HEK293 (cell line): ENCODE data around the gene CASS4.

ENCODE experiments used
- CTCF ChIA-PET: fragments of 350-600 bp; formaldehyde crosslinking; extraction: SDS; loops from one replicate; lab custom pipeline; 2021; ENCODE audit warnings: antibody characterized with exemption; lab: Yijun Ruan, JAX
- POLR2A ChIA-PET: fragments of 300-600 bp; formaldehyde crosslinking; extraction: SDS; loops from one replicate; lab custom pipeline; 2020; ENCODE audit warnings: antibody characterized with exemption, inconsistent platforms; lab: Yijun Ruan, JAX
- H3K27ac ChIP-seq: fragments of 200-500 bp; sonication (Bioruptor generic); 2 replicates; pipeline ENCODE4 v1.5.1; 2014; ENCODE audit warnings: low read depth, low read length, control low read depth, inconsistent platforms; ENCODE audit errors: extremely low read depth
- H3K36me3 ChIP-seq, 2 experiments: fragments of 200-500 bp in 1 of 2; sonication (Bioruptor generic) in 1 of 2; 1 replicate in 1 of 2; 2 replicates in 1 of 2; pipeline ENCODE4 v1.5.1; 2014 to 2017; ENCODE audit warnings: inconsistent platforms in 2 of 2, low read length in 2 of 2; ENCODE audit not compliant: control insufficient read depth in 2 of 2, insufficient read depth in 1 of 2
- H3K4me1 ChIP-seq: fragments of 200-500 bp; sonication (Bioruptor generic); 2 replicates; pipeline ENCODE4 v1.5.1; 2014; ENCODE audit warnings: mild to moderate bottlenecking, low read length, inconsistent platforms; ENCODE audit not compliant: control insufficient read depth, insufficient read depth
- H3K4me3 ChIP-seq: 2 replicates; pipeline ENCODE4 v1.5.1; 2011; ENCODE audit warnings: low read depth, mild to moderate bottlenecking, control low read depth, low read length, moderate library complexity
- H3K9me3 ChIP-seq: fragments of 200-500 bp; sonication (Bioruptor generic); 2 replicates; pipeline ENCODE4 v1.5.1; 2014; ENCODE audit warnings: low read depth, low read length, inconsistent platforms; ENCODE audit not compliant: control insufficient read depth, insufficient read depth
- AEBP2 ChIP-seq: fragments of 450-650 bp; formaldehyde crosslinking; IDR thresholded peaks from 2 replicates; pipeline ENCODE4 v1.5.1; 2016; ENCODE audit warnings: missing biosample characterization, missing genetic modification characterization, borderline replicate concordance
- GLIS2 ChIP-seq: fragments of 450-650 bp; formaldehyde crosslinking; IDR thresholded peaks from 2 replicates; pipeline ENCODE4 v1.5.1; 2016; ENCODE audit warnings: missing biosample characterization, missing genetic modification characterization
- IKZF3 ChIP-seq: fragments of 450-650 bp; IDR thresholded peaks from 2 replicates; pipeline ENCODE4 v1.5.0; 2018; ENCODE audit warnings: missing biosample characterization, mild to moderate bottlenecking, missing genetic modification characterization, moderate library complexity
- KLF1 ChIP-seq: fragments of 450-650 bp; formaldehyde crosslinking; IDR thresholded peaks from 2 replicates; pipeline ENCODE4 v1.5.1; 2016; ENCODE audit warnings: missing biosample characterization, missing genetic modification characterization
- KLF17 ChIP-seq: fragments of 450-650 bp; formaldehyde crosslinking; IDR thresholded peaks from 2 replicates; pipeline ENCODE4 v1.5.1; 2016; ENCODE audit warnings: missing biosample characterization, missing genetic modification characterization
- PRDM6 ChIP-seq: fragments of 450-650 bp; formaldehyde crosslinking; IDR thresholded peaks from 2 replicates; pipeline ENCODE4 v1.5.1; 2017; ENCODE audit warnings: missing biosample characterization, missing genetic modification characterization
- SETDB1 ChIP-seq: IDR thresholded peaks from one replicate; pipeline ENCODE4 v1.6.1; 2017; ENCODE audit warnings: mild to moderate bottlenecking, low read length, moderate library complexity, mixed read lengths; ENCODE audit not compliant: insufficient read length
- SP3 ChIP-seq: fragments of 450-650 bp; formaldehyde crosslinking; IDR thresholded peaks from 2 replicates; pipeline ENCODE4 v1.5.1; 2016; ENCODE audit warnings: missing biosample characterization, missing genetic modification characterization
- YY1 ChIP-seq: fragments of 450-650 bp; formaldehyde crosslinking; IDR thresholded peaks from 2 replicates; pipeline ENCODE4 v1.5.1; 2018; ENCODE audit warnings: missing biosample characterization, missing genetic modification characterization
- ZBTB11 ChIP-seq: fragments of 450-650 bp; formaldehyde crosslinking; conservative IDR thresholded peaks from 2 replicates; pipeline ENCODE4 v1.5.1; 2016; ENCODE audit warnings: low read depth, missing biosample characterization, missing genetic modification characterization
- ZBTB17 ChIP-seq: fragments of 450-650 bp; formaldehyde crosslinking; IDR thresholded peaks from 2 replicates; pipeline ENCODE4 v1.5.1; 2016; ENCODE audit warnings: missing biosample characterization, missing genetic modification characterization
- ZBTB44 ChIP-seq: fragments of 450-650 bp; IDR thresholded peaks from 2 replicates; pipeline ENCODE4 v1.5.1; 2018; ENCODE audit warnings: missing biosample characterization, mild to moderate bottlenecking, missing genetic modification characterization
- ZBTB7A ChIP-seq: fragments of 450-650 bp; formaldehyde crosslinking; IDR thresholded peaks from 2 replicates; pipeline ENCODE4 v1.5.1; 2016; ENCODE audit warnings: low read depth, missing biosample characterization, missing genetic modification characterization
- ZFP41 ChIP-seq: fragments of 450-650 bp; formaldehyde crosslinking; IDR thresholded peaks from 2 replicates; pipeline ENCODE4 v1.5.1; 2016; ENCODE audit warnings: missing biosample characterization, missing genetic modification characterization, borderline replicate concordance
- ZNF16 ChIP-seq: fragments of 450-650 bp; formaldehyde crosslinking; IDR thresholded peaks from 2 replicates; pipeline ENCODE4 v1.5.1; 2016; ENCODE audit warnings: low read depth, missing biosample characterization, missing genetic modification characterization
- ZNF311 ChIP-seq: fragments of 450-650 bp; formaldehyde crosslinking; IDR thresholded peaks from 2 replicates; pipeline ENCODE4 v1.5.1; 2017; ENCODE audit warnings: missing biosample characterization, missing genetic modification characterization, borderline replicate concordance
- ZNF366 ChIP-seq: fragments of 450-650 bp; formaldehyde crosslinking; conservative IDR thresholded peaks from 2 replicates; pipeline ENCODE4 v1.5.1; 2016; ENCODE audit warnings: missing biosample characterization, missing genetic modification characterization
- ZNF37A ChIP-seq: fragments of 450-650 bp; IDR thresholded peaks from 2 replicates; pipeline ENCODE4 v1.5.1; 2018; ENCODE audit warnings: missing biosample characterization, missing genetic modification characterization
- ZNF473 ChIP-seq: fragments of 450-650 bp; formaldehyde crosslinking; IDR thresholded peaks from 2 replicates; pipeline ENCODE4 v1.5.1; 2017; ENCODE audit warnings: missing biosample characterization, missing genetic modification characterization
- ZNF48 ChIP-seq: fragments of 450-650 bp; formaldehyde crosslinking; IDR thresholded peaks from 2 replicates; pipeline ENCODE4 v1.5.1; 2016; ENCODE audit warnings: missing biosample characterization, missing genetic modification characterization
- ZNF529 ChIP-seq: fragments of 450-650 bp; formaldehyde crosslinking; IDR thresholded peaks from 2 replicates; pipeline ENCODE4 v1.5.1; 2017; ENCODE audit warnings: missing genetic modification characterization, missing biosample characterization; ENCODE audit not compliant: insufficient replicate concordance
- ZNF561 ChIP-seq: fragments of 450-650 bp; IDR thresholded peaks from 2 replicates; pipeline ENCODE4 v1.5.1; 2018; ENCODE audit warnings: missing biosample characterization, missing genetic modification characterization, borderline replicate concordance
- ZNF660 ChIP-seq: fragments of 450-650 bp; IDR thresholded peaks from 2 replicates; pipeline ENCODE4 v1.5.1; 2018; ENCODE audit warnings: missing biosample characterization, mild to moderate bottlenecking, missing genetic modification characterization
- ZNF792 ChIP-seq: fragments of 450-650 bp; formaldehyde crosslinking; IDR thresholded peaks from 2 replicates; pipeline ENCODE4 v1.5.1; 2016; ENCODE audit warnings: missing biosample characterization, missing genetic modification characterization
- ZNF830 ChIP-seq: fragments of 450-650 bp; IDR thresholded peaks from 2 replicates; pipeline ENCODE4 v1.5.0; 2018; ENCODE audit warnings: missing biosample characterization, missing genetic modification characterization, low read depth, mild to moderate bottlenecking, moderate library complexity

The CASS4 gene

GRCh38 chr20:56458206-56458821 lies 46.3 kb downstream of the CASS4 start:
- H3K4me3 ChIP-seq = peak overlapping the region; percentile 8
- H3K36me3 ChIP-seq = no peaks in the 10 kb centered on the region
- H3K9me3 ChIP-seq = no peaks in the 10 kb centered on the region
- H3K4me1 ChIP-seq = no peaks in the 10 kb centered on the region
- TF ChIP-seq ZNF37A (no peak), IKZF3 (tag by site-specific recombination) (no peak), ZNF830 (no peak), ZNF660 (no peak), GLIS2 (tag by site-specific recombination) (no peak), ZBTB44 (tag by site-specific recombination) (no peak), ZNF48 (tag by site-specific recombination) (no peak), ZNF792 (tag by site-specific recombination) (no peak), ZBTB11 (tag by site-specific recombination) (no peak), ZBTB17 (tag by site-specific recombination) (no peak), ZNF16 (tag by site-specific recombination) (no peak), ZNF366 (tag by site-specific recombination) (no peak), ZFP41 (tag by site-specific recombination) (no peak), KLF17 (tag by site-specific recombination) (no peak), ZNF311 (tag by site-specific recombination) (no peak), SP3 (tag by site-specific recombination) (no peak), ZNF473 (tag by site-specific recombination) (no peak)
- ChIA-PET CTCF (no interaction called here), POLR2A (no interaction called here)
- H3K27ac ChIP-seq = no peak overlapping the region

- ChIA-PET POLR2A (no interaction called here), CTCF (no interaction called here)
- no peak overlapping the region for H3K4me3 ChIP-seq
- no peaks in the 10 kb centered on the region for H3K9me3 ChIP-seq
- H3K36me3 ChIP-seq = no peaks in the 10 kb centered on the region
- H3K4me1 ChIP-seq = no peaks in the 10 kb centered on the region
- TF ChIP-seq ZNF830 = no peak
- no peak for TF ChIP-seq ZBTB7A (tag by site-specific recombination)
- TF ChIP-seq PRDM6 = no peak
- no peak for TF ChIP-seq ZNF561 (tag by site-specific recombination)
- no peak for TF ChIP-seq AEBP2 (tag by site-specific recombination)
- TF ChIP-seq YY1 = no peak
- no peak for TF ChIP-seq KLF1 (tag by site-specific recombination)
- TF ChIP-seq SETDB1 = no peak
- TF ChIP-seq ZNF529 (tag by site-specific recombination) = no peak
- no peak overlapping the region for H3K27ac ChIP-seq
Observed at GRCh38 chr20:56460459-56460858, 48.4 kb downstream of the CASS4 start.
